ENCODE measurements around the gene RPL18. TPM values are rescaled to one million over a fixed set of nuclear protein-coding genes. Genes with fewer than 3 reads are reported as not detected.
A peak's percentile ranks its signal among the peaks of the same experiment; 100 is the strongest.

RPL18 gene
- total RNA-seq, 1 donor from 2014 or later, result 1,683 TPM

DNA sequence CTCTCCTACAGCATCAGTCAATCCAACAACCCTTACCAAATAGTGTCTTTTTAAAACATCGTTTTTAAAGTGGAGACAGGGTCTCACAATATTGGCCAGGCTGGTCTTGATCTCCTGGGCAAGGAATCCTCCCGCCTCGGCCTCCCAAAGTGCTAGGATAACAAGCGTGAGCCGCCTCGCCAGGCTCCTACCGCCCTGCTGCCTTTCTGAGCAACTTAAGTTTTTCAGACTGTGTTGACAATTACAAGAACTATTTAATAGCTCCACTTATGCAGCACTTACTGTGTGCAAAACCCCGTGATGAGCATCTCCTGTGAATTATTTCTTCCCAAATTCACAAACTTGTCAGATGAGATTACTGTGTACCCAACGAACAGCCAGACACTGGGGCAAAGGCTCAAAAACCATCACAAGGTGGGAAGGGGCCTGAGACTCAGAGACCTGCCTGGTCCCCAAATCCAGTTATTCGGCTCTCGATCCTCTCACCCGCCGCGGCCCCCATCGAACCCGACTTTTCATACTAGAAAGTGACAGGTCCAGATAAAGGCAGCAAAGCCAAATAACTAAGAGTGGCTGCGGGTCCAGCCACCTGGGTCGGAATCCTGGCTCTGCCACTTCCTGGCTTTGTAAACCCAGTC is 581 bp downstream of the RPL18 start:
- peaks cover 30% of the 10 kb centered on the region for H3K4me1 Mint-ChIP-seq (ENCODE audit: unreplicated experiment)

DNA sequence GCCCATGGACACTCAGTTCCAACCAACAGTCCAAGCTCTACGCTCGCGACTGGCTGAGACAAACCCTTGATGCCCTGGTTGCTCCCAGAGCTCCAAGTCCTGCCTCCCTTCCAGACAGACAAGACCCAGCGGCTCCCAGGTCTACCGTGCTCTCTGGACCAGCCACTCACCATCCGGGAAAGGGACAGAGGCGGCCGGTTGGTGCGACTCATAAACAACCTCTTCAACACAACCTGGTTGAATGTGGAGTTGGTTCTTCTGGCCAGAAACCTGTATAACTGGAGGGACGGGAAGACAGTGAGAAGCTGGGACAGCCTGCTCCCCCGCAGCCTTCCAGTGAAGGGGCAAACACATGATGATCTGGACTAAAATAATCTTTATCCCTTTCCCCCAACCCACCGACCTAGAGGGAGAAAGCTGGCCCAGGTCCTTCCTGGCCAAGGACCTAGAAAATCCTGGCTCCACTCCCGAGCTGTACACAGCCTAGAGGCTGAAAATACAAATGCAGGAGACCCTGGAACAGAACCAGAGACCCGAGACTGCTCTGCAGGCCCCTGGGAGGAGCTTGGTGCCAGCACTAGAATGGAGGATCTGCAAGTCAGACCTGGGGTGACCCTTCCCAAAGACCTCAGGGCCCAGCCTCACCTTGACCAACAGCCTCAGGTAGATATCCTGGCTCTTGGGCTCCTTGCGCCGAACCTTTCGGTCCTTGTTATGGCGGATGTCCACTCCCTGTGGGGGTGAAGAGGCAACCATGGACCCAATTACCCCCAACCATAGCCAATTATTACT is 1.6 kb downstream of the RPL18 start:
- H3K27ac Mint-ChIP-seq (ENCODE audit: unreplicated experiment), result peak overlapping the region; percentile 96
- TF ChIP-seq, protein P1, sequence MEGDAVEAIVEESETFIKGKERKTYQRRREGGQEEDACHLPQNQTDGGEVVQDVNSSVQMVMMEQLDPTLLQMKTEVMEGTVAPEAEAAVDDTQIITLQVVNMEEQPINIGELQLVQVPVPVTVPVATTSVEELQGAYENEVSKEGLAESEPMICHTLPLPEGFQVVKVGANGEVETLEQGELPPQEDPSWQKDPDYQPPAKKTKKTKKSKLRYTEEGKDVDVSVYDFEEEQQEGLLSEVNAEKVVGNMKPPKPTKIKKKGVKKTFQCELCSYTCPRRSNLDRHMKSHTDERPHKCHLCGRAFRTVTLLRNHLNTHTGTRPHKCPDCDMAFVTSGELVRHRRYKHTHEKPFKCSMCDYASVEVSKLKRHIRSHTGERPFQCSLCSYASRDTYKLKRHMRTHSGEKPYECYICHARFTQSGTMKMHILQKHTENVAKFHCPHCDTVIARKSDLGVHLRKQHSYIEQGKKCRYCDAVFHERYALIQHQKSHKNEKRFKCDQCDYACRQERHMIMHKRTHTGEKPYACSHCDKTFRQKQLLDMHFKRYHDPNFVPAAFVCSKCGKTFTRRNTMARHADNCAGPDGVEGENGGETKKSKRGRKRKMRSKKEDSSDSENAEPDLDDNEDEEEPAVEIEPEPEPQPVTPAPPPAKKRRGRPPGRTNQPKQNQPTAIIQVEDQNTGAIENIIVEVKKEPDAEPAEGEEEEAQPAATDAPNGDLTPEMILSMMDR (IDR thresholded peaks at IDR 0.05; ENCODE audit: unreplicated experiment), result no peak
- peak overlapping the region; percentile 99 for H3K4me3 Mint-ChIP-seq (ENCODE audit: unreplicated experiment)
- no peak for DNase-seq (ENCODE audit: low spot score)
- peaks cover 15% of the 10 kb centered on the region for H3K27me3 Mint-ChIP-seq (ENCODE audit: unreplicated experiment)
- H3K4me1 Mint-ChIP-seq (ENCODE audit: unreplicated experiment), result peaks cover 28% of the 10 kb centered on the region
- peaks cover 32% of the 10 kb centered on the region for H3K36me3 Mint-ChIP-seq (ENCODE audit: low read depth, unreplicated experiment)
- no peaks in the 10 kb centered on the region for H3K9me3 Mint-ChIP-seq (ENCODE audit: unreplicated experiment)

More for the DNA sequence above, 581 bp downstream of the RPL18 start:
- peaks cover 36% of the 10 kb centered on the region for H3K36me3 Mint-ChIP-seq (ENCODE audit: low read depth, unreplicated experiment)
- TF ChIP-seq, protein P1 (IDR thresholded peaks at IDR 0.05; ENCODE audit: unreplicated experiment), result no peak
- no peak for DNase-seq (ENCODE audit: low spot score)
- H3K4me3 Mint-ChIP-seq (ENCODE audit: unreplicated experiment), result peak overlapping the region; percentile 99
- H3K27me3 Mint-ChIP-seq (ENCODE audit: unreplicated experiment), result peaks cover 15% of the 10 kb centered on the region
- H3K9me3 Mint-ChIP-seq (ENCODE audit: unreplicated experiment), result no peaks in the 10 kb centered on the region
- peak overlapping the region; percentile 96 for H3K27ac Mint-ChIP-seq (ENCODE audit: unreplicated experiment)

DNA sequence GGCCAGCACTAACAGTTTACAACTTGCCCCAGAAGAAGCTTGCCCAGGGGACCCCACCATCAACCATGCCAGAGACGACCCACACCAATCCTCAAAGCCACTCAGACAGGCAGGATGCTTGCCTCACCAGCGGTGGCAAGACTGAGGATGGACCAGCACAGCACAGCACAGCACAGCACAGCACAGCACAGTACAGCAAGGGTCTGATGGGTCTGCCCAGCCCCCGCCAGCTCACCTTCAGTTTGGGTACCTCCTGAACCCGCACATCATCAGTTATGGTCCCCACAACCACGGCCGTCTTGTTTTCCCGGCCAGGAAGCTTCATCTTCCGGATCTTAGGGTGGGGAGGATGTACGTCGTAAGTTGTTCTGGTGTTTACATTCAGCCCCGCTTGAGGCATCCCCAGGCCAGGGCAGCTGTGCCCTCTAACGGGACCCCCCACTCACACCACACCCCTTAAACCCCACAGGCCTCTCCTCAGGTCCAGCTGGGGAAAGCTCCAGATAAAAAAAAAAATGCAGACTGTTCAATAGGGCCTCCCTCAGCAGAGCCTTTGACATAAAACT is 2.4 kb downstream of the RPL18 start:
- TF ChIP-seq, protein P1 (IDR thresholded peaks at IDR 0.05; ENCODE audit: unreplicated experiment), result no peak
- Mint-ChIP-seq H3K9me3 (ENCODE audit: unreplicated experiment) (no peaks in the 10 kb centered on the region), H3K27ac (ENCODE audit: unreplicated experiment) (no peak overlapping the region), H3K4me1 (ENCODE audit: unreplicated experiment) (peaks cover 28% of the 10 kb centered on the region), H3K27me3 (ENCODE audit: unreplicated experiment) (peaks cover 15% of the 10 kb centered on the region), H3K4me3 (ENCODE audit: unreplicated experiment) (peak overlapping the region; percentile 99), H3K36me3 (ENCODE audit: low read depth, unreplicated experiment) (peaks cover 30% of the 10 kb centered on the region)
- no peak for DNase-seq (ENCODE audit: low spot score)

DNA sequence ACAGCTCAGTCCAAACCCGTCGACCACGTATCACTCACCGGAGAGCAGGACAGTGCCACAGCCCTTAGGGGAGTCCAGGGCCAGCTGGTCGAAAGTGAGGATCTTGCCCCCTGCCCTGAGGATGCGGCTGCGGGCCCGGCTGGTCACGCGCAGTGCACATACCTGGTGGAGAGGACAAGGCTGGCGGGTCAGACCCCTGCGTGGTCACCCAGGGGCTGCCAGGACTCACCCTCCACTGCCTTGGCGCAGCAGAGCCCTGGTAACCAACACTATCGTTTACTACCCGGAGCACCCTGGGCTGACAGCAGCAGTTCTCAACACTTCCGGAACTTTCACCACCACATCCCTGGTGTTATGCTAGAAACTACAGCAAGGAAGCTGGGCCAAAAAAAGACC is 2.9 kb downstream of the RPL18 start:
- TF ChIP-seq, protein P1 (IDR thresholded peaks at IDR 0.05; ENCODE audit: unreplicated experiment), result no peak
- peak overlapping the region; percentile 76 for H3K4me3 Mint-ChIP-seq (ENCODE audit: unreplicated experiment)
- peaks cover 30% of the 10 kb centered on the region for H3K36me3 Mint-ChIP-seq (ENCODE audit: low read depth, unreplicated experiment)
- peaks cover 15% of the 10 kb centered on the region for H3K27me3 Mint-ChIP-seq (ENCODE audit: unreplicated experiment)
- peaks cover 28% of the 10 kb centered on the region for H3K4me1 Mint-ChIP-seq (ENCODE audit: unreplicated experiment)
- no peak overlapping the region for H3K27ac Mint-ChIP-seq (ENCODE audit: unreplicated experiment)
- no peaks in the 10 kb centered on the region for H3K9me3 Mint-ChIP-seq (ENCODE audit: unreplicated experiment)
- DNase-seq (ENCODE audit: low spot score), result no peak
